Ovary (tissue), 9 donors: ENCODE measurements around the gene APOC3. TPM values are rescaled to one million over a fixed set of nuclear protein-coding genes. Genes with fewer than 3 reads are reported as not detected.

Source experiments
- DNase-seq, 5 donors: peaks; one replicate each; pipeline ENCODE4 v3.0.0-alpha.2; 2019 to 2020
- H3K27ac ChIP-seq, 2 donors: fragments of 200-600 bp; one replicate each; pipeline versions ENCODE4 v1.5.1 to v1.8.0; 2019 to 2022
- H3K27me3 ChIP-seq: fragments of 200-600 bp; one replicate; pipeline ENCODE4 v1.8.0; 2022
- H3K36me3 ChIP-seq: fragments of 200-600 bp; sonication (generic); one replicate; pipeline ENCODE4 v1.5.1; 2019
- H3K4me1 ChIP-seq: one replicate; pipeline ENCODE4 v1.8.1; 2013; ENCODE audit warnings: mild to moderate bottlenecking, moderate library complexity; ENCODE audit not compliant: insufficient read depth
- H3K4me3 ChIP-seq: fragments of 200-600 bp; sonication (generic); one replicate; pipeline ENCODE4 v1.5.1; 2017
- H3K9me3 ChIP-seq, 2 donors: fragments of 200-600 bp in 1 of 2; sonication (generic) in 1 of 2; one replicate each; pipeline versions ENCODE4 v1.5.1 to v1.8.1; 2013 to 2019; ENCODE audit warnings: mild to moderate bottlenecking in 1 of 2, moderate library complexity in 1 of 2
- CTCF ChIP-seq, 3 donors: fragments of 450-650 bp in 2 of 3; fragments of 200-600 bp in 1 of 3; IDR thresholded peaks; one replicate each; pipeline versions ENCODE4 v1.5.1 to v1.8.0; 2016 to 2022; ENCODE audit warnings: antibody characterized with exemption in 3 of 3, mild to moderate bottlenecking in 1 of 3
- EP300 ChIP-seq: sonication (generic); formaldehyde crosslinking; IDR thresholded peaks from one replicate; pipeline ENCODE4 v1.6.1; 2017; ENCODE audit warnings: antibody characterized with exemption
- POLR2A ChIP-seq: fragments of 450-650 bp; IDR thresholded peaks from one replicate; pipeline ENCODE4 v1.6.1; 2017; ENCODE audit warnings: antibody characterized with exemption, mild to moderate bottlenecking, moderate library complexity
- WGBS, 3 donors: extraction: QIAGEN DNeasy Blood & Tissue Kit in 1 of 3; methylation state at CpG; one replicate each; pipeline versions ENCODE4 v1.1.5 to v1.1.7; 2013 to 2017; 5-methylcytosine and 5-hydroxymethylcytosine counted together
- intact Hi-C, 4 donors: fragments of 100-400 bp; cut with DNase I; formaldehyde crosslinking; loops; one replicate each; pipeline versions ENCODE4 v1.11.0 to v1.15.1; 2022 to 2023
- polyA plus RNA-seq, 2 donors: library from polyadenylated mRNA; stranded (reverse); fragments of 200-250 nt in 1 of 2; fragments of 350-450 nt in 1 of 2; fragmentation: Illumina TruSeq in 1 of 2; extraction: RNeasy Lipid Tissue Mini Kit (QIAGEN cat#74804) in 1 of 2; gene quantifications; one replicate each; pipeline ENCODE4 v1.2.3, GENCODE V29; 2013 to 2014
- total RNA-seq, 7 donors: library from RNA; depleted of rRNA in 2 of 7; stranded (reverse); fragments of >200 nt in 2 of 7; fragmentation: NEBNext Ultra II Directional in 3 of 7; extraction: Animal tissue kit (Norgen Biotek cat#: 25700) in 3 of 7; gene quantifications; one replicate each; pipeline versions ENCODE4 v1.1.0 to v1.2.4, GENCODE V29; 2016 to 2023
- donor health status: DM: no; HTN: no; CAD: no; lungs with moderate emphysema.
- donor health status: DM: no; HTN: no; CAD: no.
- donor health status: Bipolar disorder and iron deficiency.
- donor health status: DM: yes; HTN: yes; CAD: no.
- donor health status: DM: no; HTN: no; CAD: no.
- donor health status: DM: yes; HTN: yes; CAD: no.

APOC3 gene
- total and polyA plus RNA-seq, 9 donors: 2.7 to 18.0 (median 4.3) TPM; not detected in 6

- Histone ChIP-seq H3K4me3 (peak overlapping the region; percentile 23), H3K9me3 (no peaks in the 10 kb centered on the region), H3K27me3 (no peaks in the 10 kb centered on the region), H3K36me3 (no peaks in the 10 kb centered on the region), H3K27ac (peak overlapping the region; percentile 63 to 80), H3K4me1 (peaks cover 28% of the 10 kb centered on the region)
- intact Hi-C loops: loop anchor here in 3 of 4 donors (5.0 kb wide), 1 partner anchor 43 kb away; the partner anchor contains the start of gene APOA5 (in 3 of the 3)
- TF ChIP-seq EP300: no peak
- TF ChIP-seq CTCF (IDR thresholded peaks at IDR 0.05): no peak
- no peak for TF ChIP-seq POLR2A
- DNase-seq: no peak
- WGBS, 3 donors: 28 to 40% (median 36%) methylated on average over 27 to 28 of the region's 28 CpGs
Observed at GRCh38 chr11:116835042-116835772, 5.5 kb downstream of the APOC3 start.

GRCh38 chr11:116835791-116836631, 6.3 kb downstream of the APOC3 start:
- TF ChIP-seq POLR2A: no peak
- TF ChIP-seq EP300: no peak
- peak; percentile 52 to 69 (median 53) for TF ChIP-seq CTCF (IDR thresholded peaks at IDR 0.05)
- Histone ChIP-seq H3K9me3 (no peaks in the 10 kb centered on the region), H3K36me3 (no peaks in the 10 kb centered on the region), H3K4me1 (peaks cover 33% of the 10 kb centered on the region), H3K27ac (peak overlapping the region; percentile 63 to 80), H3K27me3 (no peaks in the 10 kb centered on the region), H3K4me3 (peak overlapping the region; percentile 23)
- intact Hi-C loops: loop anchor here in 3 of 4 donors (5.0 kb wide), 1 partner anchor 44 kb away; the partner anchor contains the start of gene APOA5 (in 3 of the 3)
- DNase-seq: peak; percentile 96 to 100 (median 99)
- WGBS, 3 donors: 5 to 10% (median 5%) methylated on average over 39 to 57 of the region's 57 CpGs

GRCh38 chr11:116836632-116836991, 6.9 kb downstream of the APOC3 start:
- no peak for TF ChIP-seq POLR2A
- TF ChIP-seq EP300: no peak
- no peak for TF ChIP-seq CTCF (IDR thresholded peaks at IDR 0.05)
- 65 to 77% (median 75%) methylated on average over 7 of the region's 7 CpGs for WGBS, 3 donors

More at GRCh38 chr11:116836632-116836991, 6.9 kb downstream of the APOC3 start:
- peaks cover 33% of the 10 kb centered on the region for H3K4me1 ChIP-seq
- no peak overlapping the region for H3K4me3 ChIP-seq
- peak overlapping the region; percentile 44 to 80 for H3K27ac ChIP-seq
- no peaks in the 10 kb centered on the region for H3K27me3 ChIP-seq
- H3K36me3 ChIP-seq: no peaks in the 10 kb centered on the region
- intact Hi-C loops: loop anchor here in 3 of 4 donors (5.0 kb wide), 1 partner anchor 44 kb away; the partner anchor contains the start of gene APOA5 (in 3 of the 3)
- DNase-seq: no peak
- H3K9me3 ChIP-seq: no peaks in the 10 kb centered on the region
